Body of pancreas (tissue), 4 donors: ENCODE results near the gene FETUB. TPM values are rescaled to one million over a fixed set of nuclear protein-coding genes. Genes with fewer than 3 reads are reported as not detected.

Experiments used
- ATAC-seq: fragments of 150-250 bp; one replicate; pipeline ENCODE4 v1.9.1; 2016
- DNase-seq, 4 donors: peaks; one replicate each; pipeline ENCODE4 v3.0.0-alpha.2; 2019
- H3K27ac ChIP-seq, 4 donors: fragments of 200-600 bp; sonication (generic); 1 replicate in 3 of 4; 2 replicates in 1 of 4; pipeline versions ENCODE4 v1.5.1 to v1.6.1; 2016 to 2019; ENCODE audit warnings: mild to moderate bottlenecking in 1 of 4, mixed read lengths in 1 of 4, moderate library complexity in 1 of 4
- H3K27me3 ChIP-seq, 2 donors: fragments of 200-600 bp; sonication (generic); one replicate each; pipeline ENCODE4 v1.6.0; 2016; ENCODE audit warnings: mild to moderate bottlenecking in 1 of 2
- H3K36me3 ChIP-seq, 2 donors: fragments of 200-600 bp; sonication (generic); replicated peaks in 1 of 2; 2 replicates each; pipeline ENCODE4 v1.5.1; 2016; ENCODE audit warnings: low read depth in 2 of 2; ENCODE audit not compliant: insufficient read depth in 1 of 2
- H3K4me1 ChIP-seq: fragments of 200-600 bp; sonication (generic); one replicate; pipeline ENCODE4 v1.6.0; 2016
- H3K4me3 ChIP-seq, 2 donors: fragments of 200-600 bp; sonication (generic); 1 replicate in 1 of 2; 2 replicates in 1 of 2; pipeline ENCODE4 v1.5.1; 2016 to 2019
- H3K9me3 ChIP-seq, 3 donors: fragments of 200-600 bp; sonication (generic); 1 replicate in 2 of 3; 2 replicates in 1 of 3; pipeline ENCODE4 v1.5.1; 2016
- CTCF ChIP-seq, 7 experiments: fragments of 450-650 bp in 4 of 7; fragments of 200-600 bp in 3 of 7; sonication (generic) in 3 of 7; IDR thresholded peaks; one replicate each; pipeline ENCODE4 v1.5.1; 2016 to 2019; ENCODE audit warnings: antibody characterized with exemption in 7 of 7
- POLR2A ChIP-seq, 3 donors: fragments of 450-650 bp; IDR thresholded peaks; one replicate each; pipeline ENCODE4 v1.6.1; 2016; ENCODE audit warnings: antibody characterized with exemption in 3 of 3, mild to moderate bottlenecking in 2 of 3
- whole genome bisulfite sequencing, 2 donors: methylation state at CpG; one replicate each; pipeline ENCODE4 v1.1.5; 2017; 5-methylcytosine and 5-hydroxymethylcytosine counted together
- intact Hi-C: fragments of 100-400 bp; cut with DNase I; formaldehyde crosslinking; loops from one replicate; pipeline ENCODE4 v1.15.1; 2023
- total RNA-seq, 2 donors: library from RNA; depleted of rRNA; stranded (reverse); fragments of >200 nt; gene quantifications; one replicate each; pipeline ENCODE4 v1.1.0, GENCODE V29; 2016

Gene FETUB
- total RNA-seq, 2 donors from 2014 or later: not detected

- DNase-seq: no peak
- 82 to 100% methylated on average over 1 of the region's 1 CpG for WGBS, 2 donors
- H3K27me3 ChIP-seq: no peaks in the 10 kb centered on the region
- no peaks in the 10 kb centered on the region for H3K9me3 ChIP-seq
- H3K36me3 ChIP-seq: no peaks in the 10 kb centered on the region
- TF ChIP-seq POLR2A (IDR thresholded peaks at IDR 0.05) (no peak), CTCF (IDR thresholded peaks at IDR 0.05) (no peak)
- H3K4me3 ChIP-seq: no peak overlapping the region
- intact Hi-C loops: no loop called here
- no peak for ATAC-seq
- H3K4me1 ChIP-seq: peaks cover 4% of the 10 kb centered on the region
- H3K27ac ChIP-seq: no peak overlapping the region
Measured at GRCh38 chr3:186643493-186643892, 3.3 kb downstream of the FETUB start.

- intact Hi-C loops: no loop called here
- Histone ChIP-seq H3K27ac (no peak overlapping the region), H3K4me3 (no peak overlapping the region), H3K4me1 (peaks cover 4% of the 10 kb centered on the region), H3K9me3 (no peaks in the 10 kb centered on the region), H3K36me3 (no peaks in the 10 kb centered on the region), H3K27me3 (no peaks in the 10 kb centered on the region)
- DNase-seq: no peak
- TF ChIP-seq POLR2A (IDR thresholded peaks at IDR 0.05): no peak
- no peak for TF ChIP-seq CTCF (IDR thresholded peaks at IDR 0.05)
- peak; percentile 18 for ATAC-seq
- WGBS, 2 donors: 62 to 63% methylated on average over 3 of the region's 3 CpGs
Measured at GRCh38 chr3:186644683-186645082, 4.5 kb downstream of the FETUB start.

- intact Hi-C loops: no loop called here
Measured at GRCh38 chr3:186646106-186646505, 5.9 kb downstream of the FETUB start.

GRCh38 chr3:186646841-186647240, 6.6 kb downstream of the FETUB start:
- intact Hi-C loops: no loop called here
- ATAC-seq: no peak
- H3K4me1 ChIP-seq: no peaks in the 10 kb centered on the region

More at GRCh38 chr3:186646106-186646505, 5.9 kb downstream of the FETUB start:
- no peaks in the 10 kb centered on the region for H3K9me3 ChIP-seq
- no peak overlapping the region for H3K27ac ChIP-seq
- H3K36me3 ChIP-seq: no peaks in the 10 kb centered on the region
- TF ChIP-seq CTCF (IDR thresholded peaks at IDR 0.05): no peak
- TF ChIP-seq POLR2A (IDR thresholded peaks at IDR 0.05): no peak
- no peak overlapping the region for H3K4me3 ChIP-seq
- 86 to 88% methylated on average over 4 of the region's 4 CpGs for WGBS, 2 donors
- H3K4me1 ChIP-seq: no peaks in the 10 kb centered on the region
- ATAC-seq (no peak), DNase-seq (no peak)
- no peaks in the 10 kb centered on the region for H3K27me3 ChIP-seq

More at GRCh38 chr3:186646841-186647240, 6.6 kb downstream of the FETUB start:
- no peaks in the 10 kb centered on the region for H3K9me3 ChIP-seq
- 79 to 87% methylated on average over 1 of the region's 1 CpG for WGBS, 2 donors
- H3K36me3 ChIP-seq: no peaks in the 10 kb centered on the region
- no peak overlapping the region for H3K27ac ChIP-seq
- H3K27me3 ChIP-seq: no peaks in the 10 kb centered on the region
- no peak for TF ChIP-seq POLR2A (IDR thresholded peaks at IDR 0.05)
- TF ChIP-seq CTCF (IDR thresholded peaks at IDR 0.05): no peak
- DNase-seq: no peak
- no peak overlapping the region for H3K4me3 ChIP-seq
